ENCODE measurements around the gene MCU. TPM values are rescaled to one million over a fixed set of nuclear protein-coding genes. Genes with fewer than 3 reads are reported as not detected.

The MCU gene
- polyA plus RNA-seq, 1 donor from 2014 or later = 22.9 TPM

- Histone ChIP-seq H3K36me3 (ENCODE audit: insufficient read depth, low read length) (no peaks in the 10 kb centered on the region), H3K4me3 (ENCODE audit: low read length) (no peak overlapping the region), H4K20me1 (ENCODE audit: insufficient read depth) (no peaks in the 10 kb centered on the region), H3K79me2 (replicated peaks; ENCODE audit: insufficient read depth, low read length) (no peaks in the 10 kb centered on the region), H3K4me2 (ENCODE audit: low read length) (no peak overlapping the region), H3K27ac (ENCODE audit: low read length) (no peak overlapping the region), H3K27me3 (ENCODE audit: insufficient read depth, low read depth, low read length) (no peaks in the 10 kb centered on the region), H2AFZ (ENCODE audit: low read depth, low read length) (no peak overlapping the region), H3F3A (ENCODE audit: insufficient read depth, low read length, poor library complexity, severe bottlenecking) (no peaks in the 10 kb centered on the region), H3K9me3 (ENCODE audit: low read length) (no peaks in the 10 kb centered on the region), H3K9ac (ENCODE audit: low read length) (no peak overlapping the region), H3K9me2 (ENCODE audit: insufficient read depth, low read length) (no peaks in the 10 kb centered on the region)
- TF ChIP-seq RAD21 (conservative IDR thresholded peaks at IDR 0.05) (no peak), TAF1 (IDR thresholded peaks at IDR 0.05; ENCODE audit: low read depth) (no peak), EZH2 (IDR thresholded peaks at IDR 0.05; ENCODE audit: borderline replicate concordance, insufficient read depth, low read length, poor library complexity, severe bottlenecking) (no peak), EP300 (conservative IDR thresholded peaks at IDR 0.05; ENCODE audit: poor library complexity, severe bottlenecking) (no peak), POLR2AphosphoS5 (IDR thresholded peaks at IDR 0.05) (no peak), CTCF (IDR thresholded peaks at IDR 0.05; ENCODE audit: poor library complexity, severe bottlenecking) (no peak), SMC3 (conservative IDR thresholded peaks at IDR 0.05; ENCODE audit: poor library complexity) (no peak), MXI1 (conservative IDR thresholded peaks at IDR 0.05; ENCODE audit: poor library complexity, severe bottlenecking) (no peak), REST (IDR thresholded peaks at IDR 0.05; ENCODE audit: borderline replicate concordance) (no peak)
Measured at GRCh38 chr10:72754275-72755032, 62.5 kb downstream of the MCU start.

- Histone ChIP-seq H3K36me3 (ENCODE audit: insufficient read depth, low read length) (no peaks in the 10 kb centered on the region), H3F3A (ENCODE audit: insufficient read depth, low read length, poor library complexity, severe bottlenecking) (no peaks in the 10 kb centered on the region), H3K79me2 (replicated peaks; ENCODE audit: insufficient read depth, low read length) (no peaks in the 10 kb centered on the region), H3K9me2 (ENCODE audit: insufficient read depth, low read length) (no peaks in the 10 kb centered on the region), H3K9ac (ENCODE audit: low read length) (no peak overlapping the region), H3K27me3 (ENCODE audit: insufficient read depth, low read depth, low read length) (no peaks in the 10 kb centered on the region), H2AFZ (ENCODE audit: low read depth, low read length) (no peak overlapping the region), H3K9me3 (ENCODE audit: low read length) (no peaks in the 10 kb centered on the region), H4K20me1 (ENCODE audit: insufficient read depth) (no peaks in the 10 kb centered on the region), H3K4me2 (ENCODE audit: low read length) (no peak overlapping the region), H3K4me3 (ENCODE audit: low read length) (peak overlapping the region; percentile 22), H3K27ac (ENCODE audit: low read length) (peak overlapping the region; percentile 46)
- no peak for TF ChIP-seq MXI1 (conservative IDR thresholded peaks at IDR 0.05; ENCODE audit: poor library complexity, severe bottlenecking)
- no peak for TF ChIP-seq POLR2AphosphoS5 (IDR thresholded peaks at IDR 0.05)
- TF ChIP-seq REST (IDR thresholded peaks at IDR 0.05; ENCODE audit: borderline replicate concordance) = no peak
- TF ChIP-seq CTCF (IDR thresholded peaks at IDR 0.05; ENCODE audit: poor library complexity, severe bottlenecking) = no peak
- no peak for TF ChIP-seq EZH2 (IDR thresholded peaks at IDR 0.05; ENCODE audit: borderline replicate concordance, insufficient read depth, low read length, poor library complexity, severe bottlenecking)
- no peak for TF ChIP-seq SMC3 (conservative IDR thresholded peaks at IDR 0.05; ENCODE audit: poor library complexity)
Measured at GRCh38 chr10:72756674-72757385, 64.9 kb downstream of the MCU start.

Data from neural cell (in vitro differentiated cells).